C4-2B (cell line): ENCODE results near the gene GNB1.

Experiments used
- H3K27ac ChIP-seq: fragments of 450-650 bp; 2 replicates; pipeline ENCODE4 v1.5.1; 2017
- ZFX ChIP-seq: fragments of 450-650 bp; IDR thresholded peaks from 2 replicates; pipeline ENCODE4 v1.6.1; 2017
- TF ChIP-seq, protein P1 (sequence below): fragments of 450-650 bp; conservative IDR thresholded peaks from 2 replicates; pipeline ENCODE4 v1.5.1; 2017; ENCODE audit warnings: mild to moderate bottlenecking

Gene GNB1

DNA sequence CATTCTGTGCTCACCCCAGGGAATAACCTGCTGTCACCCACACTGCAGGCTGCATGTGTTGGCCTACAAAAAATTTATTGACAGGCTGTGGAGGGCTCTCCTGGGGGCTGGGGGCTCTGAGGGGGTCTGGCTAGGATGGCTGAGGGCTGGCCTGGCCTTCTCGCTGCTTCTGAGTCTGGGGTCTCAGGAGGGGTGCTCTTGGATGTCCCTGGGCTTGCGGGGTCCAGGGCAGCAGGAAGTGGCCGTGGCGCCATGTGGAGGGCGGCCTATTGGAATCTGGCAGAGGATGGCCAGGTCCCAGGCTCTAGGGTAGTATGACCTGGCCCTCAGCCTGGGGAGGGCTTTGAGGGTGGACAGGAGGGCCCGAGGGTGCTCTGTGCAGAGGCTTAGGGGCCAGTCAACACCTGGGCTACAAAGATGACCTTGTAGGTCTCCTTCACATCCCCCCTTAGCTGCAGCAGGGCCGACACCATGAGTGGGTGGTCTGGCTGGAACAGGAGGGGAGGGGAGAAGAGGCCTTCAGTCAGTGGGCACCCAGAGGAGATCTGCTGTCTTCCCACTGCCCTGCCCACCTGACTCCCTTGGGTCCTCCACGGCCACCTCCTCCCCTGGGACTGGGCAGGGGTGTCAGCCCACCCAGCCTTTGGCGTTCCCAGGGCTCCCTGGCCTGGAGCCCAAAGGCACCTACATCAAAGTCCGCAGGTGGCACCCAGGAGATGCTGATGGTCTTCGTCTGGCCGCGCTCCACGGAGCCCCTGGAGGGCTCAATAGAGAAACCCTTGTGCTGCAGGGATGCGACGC, 31.2 kb upstream of the GNB1 start:
- H3K27ac ChIP-seq: no peak overlapping the region
- no peak for TF ChIP-seq ZFX
- TF ChIP-seq, protein P1, sequence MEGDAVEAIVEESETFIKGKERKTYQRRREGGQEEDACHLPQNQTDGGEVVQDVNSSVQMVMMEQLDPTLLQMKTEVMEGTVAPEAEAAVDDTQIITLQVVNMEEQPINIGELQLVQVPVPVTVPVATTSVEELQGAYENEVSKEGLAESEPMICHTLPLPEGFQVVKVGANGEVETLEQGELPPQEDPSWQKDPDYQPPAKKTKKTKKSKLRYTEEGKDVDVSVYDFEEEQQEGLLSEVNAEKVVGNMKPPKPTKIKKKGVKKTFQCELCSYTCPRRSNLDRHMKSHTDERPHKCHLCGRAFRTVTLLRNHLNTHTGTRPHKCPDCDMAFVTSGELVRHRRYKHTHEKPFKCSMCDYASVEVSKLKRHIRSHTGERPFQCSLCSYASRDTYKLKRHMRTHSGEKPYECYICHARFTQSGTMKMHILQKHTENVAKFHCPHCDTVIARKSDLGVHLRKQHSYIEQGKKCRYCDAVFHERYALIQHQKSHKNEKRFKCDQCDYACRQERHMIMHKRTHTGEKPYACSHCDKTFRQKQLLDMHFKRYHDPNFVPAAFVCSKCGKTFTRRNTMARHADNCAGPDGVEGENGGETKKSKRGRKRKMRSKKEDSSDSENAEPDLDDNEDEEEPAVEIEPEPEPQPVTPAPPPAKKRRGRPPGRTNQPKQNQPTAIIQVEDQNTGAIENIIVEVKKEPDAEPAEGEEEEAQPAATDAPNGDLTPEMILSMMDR: no peak

DNA sequence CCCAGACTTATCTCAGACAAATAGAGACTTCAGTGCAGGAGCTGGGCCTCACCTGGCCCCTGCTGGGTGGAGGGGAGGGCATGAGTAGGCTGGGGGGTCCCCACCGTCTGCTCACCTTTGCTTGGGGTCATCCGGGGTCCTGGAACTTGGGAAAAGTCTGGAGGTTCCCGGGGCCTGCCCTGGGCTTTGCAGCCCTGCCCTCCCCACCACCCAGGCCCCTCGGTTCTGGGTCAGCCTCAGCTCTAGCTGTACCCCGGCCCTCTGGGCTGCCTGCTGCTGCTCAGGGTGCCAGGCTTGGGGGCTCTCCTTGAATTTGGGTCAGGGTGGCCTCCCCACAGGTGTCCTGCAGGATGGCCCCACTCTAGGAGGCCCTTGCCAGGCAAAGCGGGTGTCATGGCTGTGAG, 30.6 kb upstream of the GNB1 start:
- H3K27ac ChIP-seq: no peak overlapping the region
- TF ChIP-seq ZFX: no peak
- TF ChIP-seq, protein P1: no peak

DNA sequence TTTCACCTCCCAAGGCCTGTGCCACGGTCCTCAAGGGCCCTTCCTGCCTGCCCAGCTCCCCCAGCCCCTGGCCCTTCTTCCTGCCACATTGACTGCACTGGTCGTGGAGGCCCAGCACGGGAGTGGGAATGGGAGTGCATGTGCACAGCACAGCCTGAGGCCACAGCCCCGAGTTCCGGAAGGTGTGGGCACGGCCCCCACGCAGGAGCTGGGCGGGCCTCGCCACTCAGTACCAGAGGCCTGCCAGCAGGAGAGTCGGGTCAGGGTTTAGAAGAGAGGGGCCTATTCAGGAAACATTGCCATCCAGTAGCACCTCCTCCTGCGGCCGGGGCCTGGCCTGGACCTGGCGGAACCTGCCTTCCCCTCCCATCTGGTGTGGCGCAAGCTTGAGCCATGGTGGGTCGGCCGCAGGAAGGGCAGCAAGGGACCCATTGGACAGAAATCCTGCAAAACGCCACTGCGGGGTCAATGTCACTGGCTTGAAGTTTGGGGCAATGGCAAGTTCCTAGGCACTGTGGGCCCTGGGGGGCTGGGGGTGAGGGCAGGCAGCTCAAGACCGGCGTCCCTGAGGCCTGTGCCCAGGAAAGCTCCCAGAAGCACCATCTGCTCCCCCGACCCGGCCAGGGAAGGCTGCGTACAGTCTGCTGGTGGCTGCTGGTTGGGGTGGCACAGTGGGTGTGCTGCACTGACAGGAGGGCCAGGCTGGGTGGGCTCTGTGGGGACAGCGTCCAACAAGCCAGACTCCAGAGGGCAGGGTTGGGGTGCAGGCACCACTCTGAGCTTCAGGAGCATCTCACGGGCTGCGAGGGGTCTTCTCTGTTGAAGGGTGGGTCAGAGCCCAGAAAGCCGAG, 29.9 kb upstream of the GNB1 start:
- no peak for TF ChIP-seq ZFX
- TF ChIP-seq, protein P1: no peak

DNA sequence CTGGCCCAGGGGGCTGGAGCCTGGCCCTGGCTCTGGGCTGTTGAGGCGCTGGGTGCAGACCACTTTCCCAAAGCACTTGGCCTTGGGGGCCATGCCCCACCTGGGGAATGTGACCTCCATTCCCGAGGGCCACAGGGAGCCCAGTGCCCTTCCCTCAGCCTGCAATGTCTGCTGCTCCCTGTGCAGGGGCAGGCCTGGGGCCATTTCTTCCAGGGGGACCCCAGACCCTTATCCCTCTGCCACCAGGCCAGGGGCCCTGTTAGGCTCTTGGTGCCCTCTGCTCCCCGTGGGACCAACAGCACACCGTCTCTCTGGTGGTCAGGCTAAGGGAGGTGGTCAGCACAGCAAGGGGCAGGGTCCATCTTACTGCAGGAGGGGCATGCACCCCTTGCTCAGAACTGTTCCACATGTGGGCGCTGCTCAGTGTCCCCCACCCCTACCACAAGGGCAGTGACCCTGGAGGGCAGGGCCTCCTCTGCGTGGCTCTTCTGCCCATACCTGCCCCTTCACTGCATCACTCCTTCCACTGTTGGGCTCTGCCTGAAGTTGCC, 29.2 kb upstream of the GNB1 start:
- H3K27ac ChIP-seq: peak overlapping the region; percentile 83
- TF ChIP-seq, protein P1: no peak
- TF ChIP-seq ZFX: no peak

More for the DNA sequence above, 29.9 kb upstream of the GNB1 start:
- no peak overlapping the region; the same call in 1 of the 2 replicates for H3K27ac ChIP-seq

DNA sequence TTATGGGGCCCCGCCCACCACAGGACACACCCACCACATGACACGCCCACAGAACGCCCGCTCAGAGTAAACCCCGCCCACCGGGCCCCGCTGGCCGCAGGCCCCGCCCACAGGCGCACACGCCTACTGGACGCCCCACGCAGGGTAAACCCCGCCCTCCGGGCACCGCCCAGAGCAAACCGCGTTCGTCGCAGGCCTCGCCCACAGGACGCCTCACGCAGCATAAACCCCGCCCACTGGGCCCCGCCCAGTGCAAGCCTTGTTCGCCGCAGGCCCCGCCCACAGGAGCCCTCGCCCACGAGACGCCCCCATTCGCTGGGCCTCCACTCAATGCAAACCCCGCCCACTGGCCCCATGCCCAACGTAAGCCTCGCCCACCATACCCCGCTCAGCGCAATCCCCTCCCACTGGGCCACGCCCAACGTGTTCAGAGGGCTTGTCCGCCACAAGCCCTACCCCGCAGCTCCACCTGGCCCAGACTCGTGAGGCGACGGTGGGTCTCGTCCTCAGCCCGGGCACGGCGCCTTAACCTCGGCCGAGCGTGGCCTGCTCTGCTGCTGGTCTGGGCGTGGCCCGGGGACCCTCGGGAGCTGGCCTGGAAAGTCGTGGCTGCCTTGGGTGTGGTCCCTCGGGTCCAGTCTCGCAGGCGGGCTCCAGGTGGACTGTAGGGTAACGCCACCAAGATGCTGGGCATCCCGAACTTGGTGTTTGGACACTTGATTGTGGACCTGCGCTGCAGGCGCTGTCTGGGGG, 28.6 kb upstream of the GNB1 start:
- TF ChIP-seq ZFX: no peak
- TF ChIP-seq, protein P1: no peak
- H3K27ac ChIP-seq: peak overlapping the region; percentile 83

DNA sequence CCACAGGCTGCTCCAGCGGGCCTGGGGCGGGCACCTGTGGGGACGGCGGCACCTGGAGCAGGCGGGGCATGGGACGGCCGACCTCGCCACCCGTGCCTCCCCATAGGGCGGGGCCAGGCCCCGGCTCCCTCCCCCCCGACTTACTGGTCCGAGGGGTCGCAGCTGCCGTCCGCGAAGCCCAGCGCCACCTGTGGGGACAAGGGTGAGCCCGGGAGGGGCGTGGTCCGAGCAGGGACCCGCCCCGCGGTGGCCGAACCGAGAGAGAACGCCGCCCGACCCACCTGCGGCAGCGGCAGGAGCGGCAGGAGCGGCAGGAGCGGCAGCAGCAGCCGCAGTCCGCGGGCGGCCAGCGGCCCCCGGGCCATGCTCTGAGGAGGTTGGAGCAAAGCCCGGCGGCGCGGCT, 28.0 kb upstream of the GNB1 start, which contains the start of gene TMEM52:
Gene TMEM52 (minus strand): TSS at position 379 of the 403 bp plus-strand sequence. CDS start 14 bp downstream, at position 365.
- TF ChIP-seq ZFX: peak; percentile 49; the same call in 1 of the 2 replicates
- TF ChIP-seq, protein P1: no peak; the same call in 1 of the 2 replicates
- peak within 1 kb of the TSS; percentile 83 for H3K27ac ChIP-seq
